ENCODE data around the gene TRMT10A.

DNA sequence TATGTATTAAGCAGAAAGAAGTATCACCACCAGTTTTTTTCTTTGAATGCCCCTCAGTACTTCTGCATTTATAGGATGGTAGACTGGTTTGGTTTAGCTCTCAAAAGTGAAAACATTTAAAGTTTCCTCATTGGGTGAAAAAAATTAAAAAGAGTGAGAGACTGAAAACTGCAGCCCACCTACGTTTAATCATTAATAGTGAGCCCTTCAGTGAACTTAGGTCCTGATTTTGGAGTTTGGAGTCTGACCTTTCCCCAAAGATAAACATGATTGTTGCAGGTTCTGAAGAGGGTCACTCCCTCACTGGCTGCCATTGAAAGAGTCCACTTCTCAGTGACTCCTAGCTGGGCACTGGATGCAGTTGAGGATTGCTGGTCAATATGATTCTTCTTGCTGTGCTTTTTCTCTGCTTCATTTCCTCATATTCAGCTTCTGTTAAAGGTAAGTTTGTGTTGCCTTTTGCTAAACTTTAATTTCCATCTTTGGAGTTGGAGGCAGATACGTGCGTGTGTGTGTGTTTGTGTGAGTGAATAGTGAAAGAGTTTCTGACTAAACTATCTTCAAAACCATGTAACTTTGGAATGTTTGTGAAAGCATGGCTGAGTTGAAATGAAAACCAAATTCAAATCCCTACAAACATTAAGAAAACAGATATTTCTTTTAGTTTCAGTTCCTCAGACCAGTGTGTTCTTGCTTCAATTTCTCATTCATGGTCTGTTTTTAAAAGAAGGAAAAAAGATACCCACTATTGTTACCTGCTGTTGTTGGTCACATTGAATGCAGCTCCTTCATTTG lies 10.9 kb upstream of the TRMT10A start, which contains the start of gene MTTP:
- TF ChIP-seq, protein P1, sequence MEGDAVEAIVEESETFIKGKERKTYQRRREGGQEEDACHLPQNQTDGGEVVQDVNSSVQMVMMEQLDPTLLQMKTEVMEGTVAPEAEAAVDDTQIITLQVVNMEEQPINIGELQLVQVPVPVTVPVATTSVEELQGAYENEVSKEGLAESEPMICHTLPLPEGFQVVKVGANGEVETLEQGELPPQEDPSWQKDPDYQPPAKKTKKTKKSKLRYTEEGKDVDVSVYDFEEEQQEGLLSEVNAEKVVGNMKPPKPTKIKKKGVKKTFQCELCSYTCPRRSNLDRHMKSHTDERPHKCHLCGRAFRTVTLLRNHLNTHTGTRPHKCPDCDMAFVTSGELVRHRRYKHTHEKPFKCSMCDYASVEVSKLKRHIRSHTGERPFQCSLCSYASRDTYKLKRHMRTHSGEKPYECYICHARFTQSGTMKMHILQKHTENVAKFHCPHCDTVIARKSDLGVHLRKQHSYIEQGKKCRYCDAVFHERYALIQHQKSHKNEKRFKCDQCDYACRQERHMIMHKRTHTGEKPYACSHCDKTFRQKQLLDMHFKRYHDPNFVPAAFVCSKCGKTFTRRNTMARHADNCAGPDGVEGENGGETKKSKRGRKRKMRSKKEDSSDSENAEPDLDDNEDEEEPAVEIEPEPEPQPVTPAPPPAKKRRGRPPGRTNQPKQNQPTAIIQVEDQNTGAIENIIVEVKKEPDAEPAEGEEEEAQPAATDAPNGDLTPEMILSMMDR (IDR thresholded peaks at IDR 0.05) = no peak
- no peak for TF ChIP-seq POLR2A (IDR thresholded peaks at IDR 0.05)

All from stomach (tissue), 4 donors.